ENCODE results near the gene PARN.
"Not testable (repeated sequence)": the region's sequence is repeated elsewhere in the genome, so short reads cannot be mapped to it uniquely, and the experiment has no call there.

PARN gene

GRCh38 chr16:14553447-14553846 is 76.6 kb downstream of the PARN start:
- TF ChIP-seq EZH2 (IDR thresholded peaks at IDR 0.05) (no peak), POLR2AphosphoS5 (IDR thresholded peaks at IDR 0.05; ENCODE audit: borderline replicate concordance, low read depth, low read length) (no peak), FOXP2 (optimal IDR thresholded peaks at IDR 0.05; ENCODE audit: control extremely low read depth, extremely low read length, insufficient read depth) (no peak)
- H3K9ac ChIP-seq (ENCODE audit: insufficient read length): no peak overlapping the region
- no peak overlapping the region for H3K27ac ChIP-seq
- no peaks in the 10 kb centered on the region for H3K9me3 ChIP-seq (ENCODE audit: low read depth, low read length)
- no peak overlapping the region for H3K4me3 ChIP-seq
- no peak for DNase-seq (ENCODE audit: low read depth, low spot score)
- peaks cover 20% of the 10 kb centered on the region for H3K36me3 ChIP-seq (ENCODE audit: insufficient read depth, low read length)

- no peak for TF ChIP-seq POLR2AphosphoS5 (IDR thresholded peaks at IDR 0.05; ENCODE audit: borderline replicate concordance, low read depth, low read length)
- TF ChIP-seq EZH2 (IDR thresholded peaks at IDR 0.05): no peak
- TF ChIP-seq FOXP2 (optimal IDR thresholded peaks at IDR 0.05; ENCODE audit: control extremely low read depth, extremely low read length, insufficient read depth): no peak
- Histone ChIP-seq H3K4me3 (no peak overlapping the region), H3K9me3 (ENCODE audit: low read depth, low read length) (no peaks in the 10 kb centered on the region), H3K36me3 (ENCODE audit: insufficient read depth, low read length) (peaks cover 20% of the 10 kb centered on the region), H3K27ac (no peak overlapping the region), H3K9ac (ENCODE audit: insufficient read length) (no peak overlapping the region)
- no peak for DNase-seq (ENCODE audit: low read depth, low spot score)
Measured at GRCh38 chr16:14549789-14550153, 80.3 kb downstream of the PARN start.

GRCh38 chr16:14548933-14549788 is 80.9 kb downstream of the PARN start:
- Histone ChIP-seq H3K9ac (ENCODE audit: insufficient read length) (no peak overlapping the region), H3K27ac (no peak overlapping the region), H3K9me3 (ENCODE audit: low read depth, low read length) (no peaks in the 10 kb centered on the region), H3K4me3 (no peak overlapping the region), H3K36me3 (ENCODE audit: insufficient read depth, low read length) (peaks cover 20% of the 10 kb centered on the region)
- TF ChIP-seq FOXP2 (optimal IDR thresholded peaks at IDR 0.05; ENCODE audit: control extremely low read depth, extremely low read length, insufficient read depth) (no peak), EZH2 (IDR thresholded peaks at IDR 0.05) (no peak), POLR2AphosphoS5 (IDR thresholded peaks at IDR 0.05; ENCODE audit: borderline replicate concordance, low read depth, low read length) (no peak)
- no peak for DNase-seq (ENCODE audit: low read depth, low spot score)

GRCh38 chr16:14545346-14545884 is 84.6 kb downstream of the PARN start:
- no peak for DNase-seq (ENCODE audit: low read depth, low spot score)
- H3K36me3 ChIP-seq (ENCODE audit: insufficient read depth, low read length): peaks cover 27% of the 10 kb centered on the region
- TF ChIP-seq FOXP2 (optimal IDR thresholded peaks at IDR 0.05; ENCODE audit: control extremely low read depth, extremely low read length, insufficient read depth) (no peak), EZH2 (IDR thresholded peaks at IDR 0.05) (no peak), POLR2AphosphoS5 (IDR thresholded peaks at IDR 0.05; ENCODE audit: borderline replicate concordance, low read depth, low read length) (no peak)
- H3K9ac ChIP-seq (ENCODE audit: insufficient read length): no peak overlapping the region
- H3K9me3 ChIP-seq (ENCODE audit: low read depth, low read length): peaks cover 12% of the 10 kb centered on the region; the same call in 1 of the 2 replicates
- H3K27ac ChIP-seq: no peak overlapping the region
- no peak overlapping the region for H3K4me3 ChIP-seq

DNA sequence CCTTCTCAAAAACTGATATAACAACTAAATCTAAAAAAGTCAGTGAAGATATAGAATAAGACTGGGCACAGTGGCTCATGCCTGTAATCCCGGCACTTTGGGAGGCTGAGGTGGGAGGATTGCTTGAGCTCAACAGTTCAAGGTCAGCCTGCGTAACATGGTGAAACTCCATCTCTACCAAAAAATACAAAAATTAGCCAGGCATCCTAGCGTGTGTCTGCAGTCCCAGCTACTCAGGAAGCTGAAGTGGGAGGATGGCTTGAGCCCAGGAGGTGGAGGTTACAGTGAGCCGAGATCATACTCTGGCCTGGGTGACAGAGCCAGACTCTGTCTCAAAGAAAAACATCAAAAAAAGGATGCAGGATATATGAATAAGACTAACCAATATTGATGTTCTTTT is 85.2 kb downstream of the PARN start:
- Histone ChIP-seq H3K36me3 (ENCODE audit: insufficient read depth, low read length) (peaks cover 23% of the 10 kb centered on the region), H3K9me3 (ENCODE audit: low read depth, low read length) (peaks cover 12% of the 10 kb centered on the region; the same call in 1 of the 2 replicates)
- H3K27ac ChIP-seq; DNase-seq (ENCODE audit: low read depth, low spot score); H3K9ac ChIP-seq (ENCODE audit: insufficient read length); H3K4me3 ChIP-seq: not testable (repeated sequence)

DNA sequence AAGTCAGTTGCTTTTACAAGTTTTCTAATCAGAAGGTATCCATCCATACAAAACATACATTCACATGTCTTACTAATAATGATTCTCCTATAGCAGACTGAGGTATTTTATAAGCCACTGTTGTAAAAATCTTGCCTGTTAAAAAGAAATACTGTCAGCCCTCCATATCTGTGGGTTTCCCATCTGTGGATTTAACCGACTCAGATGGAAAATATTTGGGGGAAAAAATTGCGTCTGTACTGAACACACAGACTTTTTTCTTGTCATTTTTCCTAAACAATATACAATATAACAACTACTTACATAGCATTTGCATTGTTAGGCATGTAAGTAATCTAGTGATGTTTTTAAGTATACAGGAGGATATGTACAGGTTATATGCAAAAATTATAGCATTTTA is 90.4 kb downstream of the PARN start:
- Histone ChIP-seq H3K9ac (ENCODE audit: insufficient read length) (no peak overlapping the region), H3K36me3 (ENCODE audit: insufficient read depth, low read length) (peaks cover 23% of the 10 kb centered on the region), H3K27ac (no peak overlapping the region), H3K9me3 (ENCODE audit: low read depth, low read length) (peaks cover 12% of the 10 kb centered on the region; the same call in 1 of the 2 replicates), H3K4me3 (no peak overlapping the region)
- no peak for TF ChIP-seq POLR2AphosphoS5 (IDR thresholded peaks at IDR 0.05; ENCODE audit: borderline replicate concordance, low read depth, low read length)
- no peak for DNase-seq (ENCODE audit: low read depth, low spot score)

GRCh38 chr16:14539156-14539555 is 90.9 kb downstream of the PARN start:
- no peak overlapping the region for H3K9ac ChIP-seq (ENCODE audit: insufficient read length)
- no peak overlapping the region for H3K4me3 ChIP-seq
- peaks cover 12% of the 10 kb centered on the region; the same call in 1 of the 2 replicates for H3K9me3 ChIP-seq (ENCODE audit: low read depth, low read length)
- no peak for TF ChIP-seq POLR2AphosphoS5 (IDR thresholded peaks at IDR 0.05; ENCODE audit: borderline replicate concordance, low read depth, low read length)
- TF ChIP-seq FOXP2 (optimal IDR thresholded peaks at IDR 0.05; ENCODE audit: control extremely low read depth, extremely low read length, insufficient read depth): no peak
- TF ChIP-seq EZH2 (IDR thresholded peaks at IDR 0.05): no peak
- DNase-seq (ENCODE audit: low read depth, low spot score): no peak
- H3K27ac ChIP-seq: no peak overlapping the region
- peaks cover 23% of the 10 kb centered on the region for H3K36me3 ChIP-seq (ENCODE audit: insufficient read depth, low read length)

- Histone ChIP-seq H3K4me3 (no peak overlapping the region), H3K36me3 (ENCODE audit: insufficient read depth, low read length) (peaks cover 19% of the 10 kb centered on the region), H3K27ac (no peak overlapping the region), H3K9ac (ENCODE audit: insufficient read length) (no peak overlapping the region), H3K9me3 (ENCODE audit: low read depth, low read length) (peaks cover 12% of the 10 kb centered on the region; the same call in 1 of the 2 replicates)
- DNase-seq (ENCODE audit: low read depth, low spot score): no peak
- TF ChIP-seq EZH2 (IDR thresholded peaks at IDR 0.05): no peak
- TF ChIP-seq POLR2AphosphoS5 (IDR thresholded peaks at IDR 0.05; ENCODE audit: borderline replicate concordance, low read depth, low read length): no peak
- TF ChIP-seq FOXP2 (optimal IDR thresholded peaks at IDR 0.05; ENCODE audit: control extremely low read depth, extremely low read length, insufficient read depth): no peak
Measured at GRCh38 chr16:14538604-14539003, 91.5 kb downstream of the PARN start.

GRCh38 chr16:14531613-14532012 is 98.4 kb downstream of the PARN start:
- H3K9me3 ChIP-seq (ENCODE audit: low read depth, low read length): no peaks in the 10 kb centered on the region
- H3K4me3 ChIP-seq: no peak overlapping the region
- H3K36me3 ChIP-seq (ENCODE audit: insufficient read depth, low read length): no peaks in the 10 kb centered on the region
- no peak for TF ChIP-seq EZH2 (IDR thresholded peaks at IDR 0.05)
- no peak for TF ChIP-seq POLR2AphosphoS5 (IDR thresholded peaks at IDR 0.05; ENCODE audit: borderline replicate concordance, low read depth, low read length)
- no peak for TF ChIP-seq FOXP2 (optimal IDR thresholded peaks at IDR 0.05; ENCODE audit: control extremely low read depth, extremely low read length, insufficient read depth)
- DNase-seq (ENCODE audit: low read depth, low spot score): no peak
- H3K27ac ChIP-seq: no peak overlapping the region
- H3K9ac ChIP-seq (ENCODE audit: insufficient read length): no peak overlapping the region
